Body of pancreas (tissue), 4 donors: ENCODE measurements around the gene TRPM3. TPM values are rescaled to one million over a fixed set of nuclear protein-coding genes. Genes with fewer than 3 reads are reported as not detected.

Source experiments
- ATAC-seq: fragments of 150-250 bp; one replicate; pipeline ENCODE4 v1.9.1; 2016
- DNase-seq, 4 donors: peaks; one replicate each; pipeline ENCODE4 v3.0.0-alpha.2; 2019
- H3K27ac ChIP-seq, 4 donors: fragments of 200-600 bp; sonication (generic); 1 replicate in 3 of 4; 2 replicates in 1 of 4; pipeline versions ENCODE4 v1.5.1 to v1.6.1; 2016 to 2019; ENCODE audit warnings: mild to moderate bottlenecking in 1 of 4, mixed read lengths in 1 of 4, moderate library complexity in 1 of 4
- H3K27me3 ChIP-seq, 2 donors: fragments of 200-600 bp; sonication (generic); one replicate each; pipeline ENCODE4 v1.6.0; 2016; ENCODE audit warnings: mild to moderate bottlenecking in 1 of 2
- H3K36me3 ChIP-seq, 2 donors: fragments of 200-600 bp; sonication (generic); replicated peaks in 1 of 2; 2 replicates each; pipeline ENCODE4 v1.5.1; 2016; ENCODE audit warnings: low read depth in 2 of 2; ENCODE audit not compliant: insufficient read depth in 1 of 2
- H3K4me1 ChIP-seq: fragments of 200-600 bp; sonication (generic); one replicate; pipeline ENCODE4 v1.6.0; 2016
- H3K4me3 ChIP-seq, 2 donors: fragments of 200-600 bp; sonication (generic); 1 replicate in 1 of 2; 2 replicates in 1 of 2; pipeline ENCODE4 v1.5.1; 2016 to 2019
- H3K9me3 ChIP-seq, 3 donors: fragments of 200-600 bp; sonication (generic); 1 replicate in 2 of 3; 2 replicates in 1 of 3; pipeline ENCODE4 v1.5.1; 2016
- CTCF ChIP-seq, 7 experiments: fragments of 450-650 bp in 4 of 7; fragments of 200-600 bp in 3 of 7; sonication (generic) in 3 of 7; IDR thresholded peaks; one replicate each; pipeline ENCODE4 v1.5.1; 2016 to 2019; ENCODE audit warnings: antibody characterized with exemption in 7 of 7
- POLR2A ChIP-seq, 3 donors: fragments of 450-650 bp; IDR thresholded peaks; one replicate each; pipeline ENCODE4 v1.6.1; 2016; ENCODE audit warnings: antibody characterized with exemption in 3 of 3, mild to moderate bottlenecking in 2 of 3
- WGBS, 2 donors: methylation state at CpG; one replicate each; pipeline ENCODE4 v1.1.5; 2017; 5-methylcytosine and 5-hydroxymethylcytosine counted together
- intact Hi-C: fragments of 100-400 bp; cut with DNase I; formaldehyde crosslinking; loops from one replicate; pipeline ENCODE4 v1.15.1; 2023
- total RNA-seq, 2 donors: library from RNA; depleted of rRNA; stranded (reverse); fragments of >200 nt; gene quantifications; one replicate each; pipeline ENCODE4 v1.1.0, GENCODE V29; 2016

TRPM3 gene
- total RNA-seq, 2 donors from 2014 or later, result 0.78 to 1.3 TPM

DNA sequence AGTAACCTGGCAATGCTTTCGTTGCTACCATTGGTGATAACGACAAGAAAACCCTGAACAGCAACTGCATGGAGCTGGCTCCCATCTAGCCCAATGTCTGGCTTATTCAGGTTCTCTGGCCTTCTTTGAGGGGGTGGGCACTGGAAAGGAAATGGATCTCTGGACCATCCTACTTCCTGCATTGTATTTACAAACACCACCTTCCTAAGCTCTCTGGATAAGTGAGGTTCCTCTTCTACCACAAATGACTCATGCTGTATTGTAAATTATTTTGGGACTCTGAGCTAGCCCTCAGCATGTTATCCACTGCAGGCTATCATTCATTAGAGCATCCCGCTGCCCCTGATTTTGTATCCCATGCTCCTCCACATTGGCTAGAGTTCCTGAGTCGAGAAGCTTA, 570.0 kb downstream of the TRPM3 start:
- H3K9me3 ChIP-seq, result no peaks in the 10 kb centered on the region
- WGBS, 2 donors, result 87 to 88% methylated on average over 4 of the region's 4 CpGs
- no peaks in the 10 kb centered on the region for H3K27me3 ChIP-seq
- no peak overlapping the region for H3K4me3 ChIP-seq
- H3K36me3 ChIP-seq, result no peaks in the 10 kb centered on the region
- intact Hi-C loops, result no loop called here
- DNase-seq (no peak), ATAC-seq (no peak)
- no peak for TF ChIP-seq POLR2A (IDR thresholded peaks at IDR 0.05)
- no peak for TF ChIP-seq CTCF (IDR thresholded peaks at IDR 0.05)
- H3K4me1 ChIP-seq, result peaks cover 6% of the 10 kb centered on the region
- no peak overlapping the region for H3K27ac ChIP-seq

- Histone ChIP-seq H3K27me3 (no peaks in the 10 kb centered on the region), H3K4me3 (no peak overlapping the region), H3K9me3 (no peaks in the 10 kb centered on the region), H3K36me3 (no peaks in the 10 kb centered on the region), H3K4me1 (peaks cover 6% of the 10 kb centered on the region), H3K27ac (no peak overlapping the region)
- TF ChIP-seq POLR2A (IDR thresholded peaks at IDR 0.05) (no peak), CTCF (IDR thresholded peaks at IDR 0.05) (no peak)
- ATAC-seq, result no peak
- intact Hi-C loops, result no loop called here
- no peak for DNase-seq
- 38 to 90% methylated on average over 1 of the region's 1 CpG for WGBS, 2 donors
These were observed 571.5 kb downstream of the TRPM3 start for GRCh38 chr9:70549926-70550325.

GRCh38 chr9:70542311-70542931, 579.0 kb downstream of the TRPM3 start:
- Histone ChIP-seq H3K4me3 (no peak overlapping the region), H3K27me3 (no peaks in the 10 kb centered on the region), H3K9me3 (no peaks in the 10 kb centered on the region), H3K27ac (no peak overlapping the region), H3K36me3 (no peaks in the 10 kb centered on the region), H3K4me1 (no peaks in the 10 kb centered on the region)
- intact Hi-C loops, result no loop called here
- DNase-seq (no peak), ATAC-seq (no peak)
- TF ChIP-seq CTCF (IDR thresholded peaks at IDR 0.05), result no peak
- TF ChIP-seq POLR2A (IDR thresholded peaks at IDR 0.05), result no peak
- WGBS, 2 donors, result 56 to 65% methylated on average over 3 of the region's 3 CpGs

DNA sequence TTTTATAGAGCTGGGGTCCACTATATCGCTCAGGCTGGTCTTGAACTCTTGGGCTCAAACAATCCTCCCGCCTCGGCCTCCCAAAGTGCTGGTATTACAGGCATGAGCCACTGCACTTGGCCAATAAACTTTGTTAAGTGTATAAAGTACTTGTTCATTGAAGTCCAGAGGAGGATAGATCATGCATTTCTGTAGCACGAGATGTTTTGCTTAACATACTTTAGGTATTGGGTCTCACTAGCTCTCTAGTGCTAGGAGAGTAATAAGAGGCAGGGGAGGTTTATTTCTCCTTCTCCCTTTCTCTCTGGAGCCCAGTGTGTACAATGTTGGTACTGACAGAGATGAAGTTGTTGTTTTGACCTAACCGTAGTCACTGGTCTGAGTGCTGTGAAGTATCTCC, 581.4 kb downstream of the TRPM3 start:
- Histone ChIP-seq H3K27me3 (no peaks in the 10 kb centered on the region), H3K4me1 (no peaks in the 10 kb centered on the region), H3K27ac (no peak overlapping the region), H3K4me3 (no peak overlapping the region), H3K9me3 (no peaks in the 10 kb centered on the region), H3K36me3 (no peaks in the 10 kb centered on the region)
- ATAC-seq, result no peak
- TF ChIP-seq CTCF (IDR thresholded peaks at IDR 0.05) (no peak), POLR2A (IDR thresholded peaks at IDR 0.05) (no peak)
- DNase-seq, result no peak
- whole genome bisulfite sequencing, 2 donors, result 86 to 90% methylated on average over 5 of the region's 5 CpGs
- intact Hi-C loops, result no loop called here

- Histone ChIP-seq H3K9me3 (no peaks in the 10 kb centered on the region), H3K27ac (no peak overlapping the region), H3K4me1 (no peaks in the 10 kb centered on the region), H3K4me3 (no peak overlapping the region), H3K36me3 (no peaks in the 10 kb centered on the region), H3K27me3 (no peaks in the 10 kb centered on the region)
- 64 to 67% methylated on average over 1 of the region's 1 CpG for WGBS, 2 donors
- TF ChIP-seq POLR2A (IDR thresholded peaks at IDR 0.05), result no peak
- no peak for TF ChIP-seq CTCF (IDR thresholded peaks at IDR 0.05)
- DNase-seq (no peak), ATAC-seq (no peak)
- intact Hi-C loops, result no loop called here
These were observed 581.9 kb downstream of the TRPM3 start for GRCh38 chr9:70539526-70539925.
